Activated T-cell treated with anti-CD3 and anti-CD28 coated beads, Interleukin-2, amount 50 U/mL, for 48 hours (primary cell): ENCODE data around the gene RAB9A.

Experiments
- DNase-seq, 2 experiments: peaks; one replicate each; pipeline ENCODE4 v3.0.0-alpha.2; 2020

RAB9A gene

DNA sequence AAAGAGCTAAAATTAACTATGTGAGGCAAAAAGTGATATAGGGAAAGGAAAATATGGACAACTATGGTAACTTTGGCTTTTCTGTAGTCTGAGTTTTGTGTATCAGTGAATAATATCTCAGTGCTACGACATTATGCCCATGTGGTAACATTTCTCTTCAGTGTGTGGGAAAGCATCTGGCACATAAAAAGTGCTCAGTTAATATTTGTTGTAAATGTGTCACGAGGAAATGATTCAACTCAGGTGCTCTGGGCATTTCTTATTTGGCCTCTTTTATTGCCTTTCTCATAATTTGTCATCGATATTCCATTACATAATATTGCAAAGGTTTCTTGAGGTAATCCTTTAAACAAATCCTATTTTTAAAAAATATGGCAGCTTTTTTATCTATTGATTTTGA is 63.2 kb downstream of the RAB9A start:
- DNase-seq = no peak

DNA sequence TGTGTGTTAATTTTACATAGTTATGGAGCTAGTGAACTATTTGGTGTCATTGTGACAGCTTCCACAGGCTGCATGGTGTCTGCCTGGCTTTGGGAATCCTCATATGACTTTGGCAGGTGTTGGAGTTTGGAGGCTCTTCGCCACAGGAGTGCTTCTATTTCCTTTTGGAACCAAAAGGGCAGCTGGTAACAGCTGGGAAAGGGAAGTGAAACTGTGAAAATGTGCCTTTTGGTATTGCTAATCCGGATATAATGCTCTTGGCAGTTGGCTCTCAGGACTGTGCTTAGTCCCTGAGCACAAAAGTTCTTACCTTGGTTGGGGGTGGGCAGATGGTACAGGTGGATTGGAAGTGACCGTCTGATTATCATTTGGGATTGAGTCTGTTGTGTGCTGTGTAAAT is 63.7 kb downstream of the RAB9A start:
- DNase-seq = no peak

DNA sequence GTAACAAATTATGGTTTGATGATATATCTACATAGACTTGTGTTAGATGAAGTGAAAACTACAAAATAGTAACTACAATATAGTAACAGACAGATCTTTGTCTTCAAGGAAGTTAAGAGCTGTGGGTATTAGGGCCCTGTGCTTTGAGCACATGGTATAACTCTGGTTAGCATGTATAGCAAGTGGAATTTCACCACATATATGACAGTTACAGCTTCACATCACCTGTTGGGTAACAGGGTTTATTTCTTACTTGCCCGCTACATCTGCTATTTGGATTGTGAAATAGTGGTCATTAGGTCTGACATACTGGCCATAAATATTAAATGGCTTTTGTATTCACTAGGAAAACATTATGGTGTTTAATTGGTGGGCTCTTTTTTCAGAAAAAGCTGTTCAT is 65.8 kb downstream of the RAB9A start:
- DNase-seq = no peak

- no peak for DNase-seq
These were observed 66.3 kb downstream of the RAB9A start for GRCh38 chrX:13755254-13755653.

DNA sequence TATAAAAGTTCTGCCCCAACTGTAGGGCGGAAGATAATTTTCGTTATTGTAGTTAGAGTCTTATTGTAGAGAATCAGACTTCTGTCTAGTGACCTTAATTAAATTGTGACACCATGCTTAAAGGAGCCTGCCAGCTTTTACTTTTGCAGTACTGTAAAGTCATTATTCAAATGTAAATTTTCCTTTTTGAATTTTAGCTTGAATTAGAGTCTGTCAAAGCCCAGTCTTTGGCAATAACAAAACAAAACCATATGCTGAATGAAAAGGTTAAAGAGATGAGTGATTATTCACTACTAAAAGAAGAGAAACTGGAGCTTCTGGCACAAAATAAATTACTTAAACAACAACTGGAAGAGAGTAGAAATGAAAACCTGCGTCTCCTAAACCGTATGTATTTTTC is 67.5 kb downstream of the RAB9A start:
- DNase-seq = no peak

DNA sequence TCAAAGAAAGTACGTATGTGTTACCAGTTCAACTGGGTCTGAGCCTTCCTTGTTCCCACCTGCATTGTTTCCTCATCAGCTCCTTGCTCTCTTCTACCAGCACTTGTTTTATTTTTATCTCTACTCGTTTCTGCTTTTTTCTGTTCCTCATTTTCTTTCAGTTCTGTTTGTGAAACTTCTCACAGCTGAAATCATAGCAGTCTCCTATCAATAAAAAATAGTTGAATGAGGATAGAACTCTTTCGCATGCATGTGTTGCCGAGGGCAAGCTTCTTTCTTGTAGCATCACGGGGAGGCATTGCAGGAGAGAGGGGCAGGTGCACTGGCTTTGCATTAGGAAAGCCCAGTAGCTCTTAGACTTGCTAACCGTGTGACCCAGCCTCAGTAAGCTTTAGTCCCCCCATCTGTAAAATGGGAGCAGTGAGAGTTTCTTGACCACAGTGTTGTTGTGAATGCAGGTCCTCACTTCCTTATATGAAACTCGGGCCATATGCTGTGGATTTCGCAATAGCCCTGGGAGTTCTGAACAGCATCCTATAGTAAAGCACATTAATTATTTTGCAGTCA is 70.3 kb downstream of the RAB9A start:
- no peak for DNase-seq
